Smooth muscle cell (in vitro differentiated cells): ENCODE results near the gene KCTD1. TPM values are rescaled to one million over a fixed set of nuclear protein-coding genes. Genes with fewer than 3 reads are reported as not detected.
A peak's percentile ranks its signal among the peaks of the same experiment; 100 is the strongest.

Experiments
- DNase-seq: peaks from one replicate; lab custom pipeline; 2025; ENCODE audit not compliant: unreplicated experiment; lab: John Stamatoyannopoulos, UW
- H2AFZ ChIP-seq: fragments of 200-600 bp; sonication (generic); 2 replicates; pipeline ENCODE4 v1.6.0; 2016; ENCODE audit warnings: antibody characterized with exemption, low read depth, mild to moderate bottlenecking
- H3F3A ChIP-seq: fragments of 200-600 bp; sonication (generic); 2 replicates; pipeline ENCODE4 v1.6.0; 2017; ENCODE audit warnings: antibody characterized with exemption, low read depth
- H3K27ac ChIP-seq: fragments of 200-600 bp; sonication (generic); 2 replicates; pipeline ENCODE4 v1.5.1; 2016; ENCODE audit warnings: low read depth, mild to moderate bottlenecking
- H3K27me3 ChIP-seq: fragments of 200-600 bp; sonication (generic); 2 replicates; pipeline ENCODE4 v1.6.1; 2016; ENCODE audit warnings: low read depth, mild to moderate bottlenecking
- H3K36me3 ChIP-seq: fragments of 200-600 bp; sonication (generic); 2 replicates; pipeline ENCODE4 v1.5.1; 2016; ENCODE audit warnings: low read depth
- H3K4me1 ChIP-seq: fragments of 200-600 bp; sonication (generic); 2 replicates; pipeline ENCODE4 v1.5.1; 2016; ENCODE audit warnings: low read depth
- H3K4me2 ChIP-seq: fragments of 200-600 bp; sonication (generic); 2 replicates; pipeline ENCODE4 v1.6.0; 2016; ENCODE audit warnings: mild to moderate bottlenecking
- H3K4me3 ChIP-seq: fragments of 200-600 bp; sonication (generic); 2 replicates; pipeline ENCODE4 v1.5.1; 2016; ENCODE audit warnings: mild to moderate bottlenecking
- H3K79me2 ChIP-seq: fragments of 200-600 bp; sonication (generic); 2 replicates; pipeline ENCODE4 v1.6.0; 2016; ENCODE audit warnings: low read depth, mild to moderate bottlenecking
- H3K9ac ChIP-seq: fragments of 200-600 bp; sonication (generic); 2 replicates; pipeline ENCODE4 v1.6.0; 2016; ENCODE audit warnings: low read depth
- H3K9me3 ChIP-seq: fragments of 200-600 bp; sonication (generic); replicated peaks from 2 replicates; pipeline ENCODE4 v1.5.1; 2016; ENCODE audit warnings: low read depth
- H4K20me1 ChIP-seq: fragments of 200-600 bp; sonication (generic); 2 replicates; pipeline ENCODE4 v1.6.0; 2016; ENCODE audit warnings: low read depth
- WGBS: methylation state at CpG from one replicate; pipeline ENCODE4 v1.1.7; 2016; ENCODE audit warnings: low lambda C conversion rate; 5-methylcytosine and 5-hydroxymethylcytosine counted together
- polyA plus RNA-seq: library from polyadenylated mRNA; unstranded; fragments of >200 nt; fragmentation: Nextera tagmentation; extraction: Ambion mirVana; gene quantifications from 2 replicates; pipeline ENCODE4 v1.2.1, GENCODE V29; 2016
- total RNA-seq: library from RNA; depleted of rRNA; stranded (reverse); fragments of >200 nt; gene quantifications from 2 replicates; pipeline ENCODE4 v1.2.3, GENCODE V29; 2014
- TF ChIP-seq, protein P1 (sequence below): fragments of 200-600 bp; sonication (generic); IDR thresholded peaks from 2 replicates; pipeline ENCODE4 v1.5.1; 2017; ENCODE audit warnings: borderline replicate concordance, mild to moderate bottlenecking, antibody characterized with exemption; ENCODE audit not compliant: insufficient read depth, poor library complexity, severe bottlenecking

Gene KCTD1
- total and polyA plus RNA-seq, 2 experiments from 2014 or later = 2.3 to 11.4 TPM

DNA sequence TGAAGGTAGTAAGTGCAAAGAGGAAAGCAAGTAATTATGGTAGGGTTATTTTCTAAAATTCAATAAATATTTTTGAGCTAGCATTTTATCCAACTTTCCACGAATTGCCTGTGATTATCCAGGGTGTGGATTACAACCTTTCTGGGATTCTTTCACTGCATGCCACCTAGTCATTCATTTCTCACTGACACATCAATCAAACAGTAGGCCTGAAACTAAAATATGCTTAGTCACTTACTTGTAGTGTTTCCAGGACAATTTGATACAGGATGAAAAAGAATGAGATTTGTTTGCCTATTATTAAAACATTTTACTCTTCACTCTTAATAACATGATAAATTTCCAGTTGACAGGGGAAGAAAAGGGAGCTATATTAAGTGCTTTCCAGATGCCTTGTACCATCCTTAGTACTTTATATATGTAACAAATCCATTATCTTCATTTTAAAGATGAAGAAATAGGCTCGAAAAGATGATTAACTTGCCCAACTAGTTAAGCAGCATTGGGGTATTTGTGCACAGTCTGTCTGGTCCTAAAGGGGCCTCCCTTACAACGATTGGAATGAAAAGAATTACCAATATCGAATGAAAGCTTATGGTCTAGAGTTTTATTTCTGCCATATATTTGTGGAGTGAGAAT lies 70.4 kb downstream of the KCTD1 start:
- Histone ChIP-seq H3K9ac (peak overlapping the region; percentile 15), H2AFZ (no peak overlapping the region), H4K20me1 (no peaks in the 10 kb centered on the region), H3K9me3 (no peaks in the 10 kb centered on the region), H3K27ac (peak overlapping the region; percentile 45), H3K79me2 (no peaks in the 10 kb centered on the region), H3F3A (peaks cover 5% of the 10 kb centered on the region), H3K4me3 (no peak overlapping the region), H3K36me3 (no peaks in the 10 kb centered on the region), H3K4me2 (peak overlapping the region; percentile 18), H3K4me1 (peaks cover 19% of the 10 kb centered on the region), H3K27me3 (no peaks in the 10 kb centered on the region)
- TF ChIP-seq, protein P1, sequence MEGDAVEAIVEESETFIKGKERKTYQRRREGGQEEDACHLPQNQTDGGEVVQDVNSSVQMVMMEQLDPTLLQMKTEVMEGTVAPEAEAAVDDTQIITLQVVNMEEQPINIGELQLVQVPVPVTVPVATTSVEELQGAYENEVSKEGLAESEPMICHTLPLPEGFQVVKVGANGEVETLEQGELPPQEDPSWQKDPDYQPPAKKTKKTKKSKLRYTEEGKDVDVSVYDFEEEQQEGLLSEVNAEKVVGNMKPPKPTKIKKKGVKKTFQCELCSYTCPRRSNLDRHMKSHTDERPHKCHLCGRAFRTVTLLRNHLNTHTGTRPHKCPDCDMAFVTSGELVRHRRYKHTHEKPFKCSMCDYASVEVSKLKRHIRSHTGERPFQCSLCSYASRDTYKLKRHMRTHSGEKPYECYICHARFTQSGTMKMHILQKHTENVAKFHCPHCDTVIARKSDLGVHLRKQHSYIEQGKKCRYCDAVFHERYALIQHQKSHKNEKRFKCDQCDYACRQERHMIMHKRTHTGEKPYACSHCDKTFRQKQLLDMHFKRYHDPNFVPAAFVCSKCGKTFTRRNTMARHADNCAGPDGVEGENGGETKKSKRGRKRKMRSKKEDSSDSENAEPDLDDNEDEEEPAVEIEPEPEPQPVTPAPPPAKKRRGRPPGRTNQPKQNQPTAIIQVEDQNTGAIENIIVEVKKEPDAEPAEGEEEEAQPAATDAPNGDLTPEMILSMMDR = no peak
- WGBS = 74% methylated on average over 4 of the region's 4 CpGs
- DNase-seq = no peak

DNA sequence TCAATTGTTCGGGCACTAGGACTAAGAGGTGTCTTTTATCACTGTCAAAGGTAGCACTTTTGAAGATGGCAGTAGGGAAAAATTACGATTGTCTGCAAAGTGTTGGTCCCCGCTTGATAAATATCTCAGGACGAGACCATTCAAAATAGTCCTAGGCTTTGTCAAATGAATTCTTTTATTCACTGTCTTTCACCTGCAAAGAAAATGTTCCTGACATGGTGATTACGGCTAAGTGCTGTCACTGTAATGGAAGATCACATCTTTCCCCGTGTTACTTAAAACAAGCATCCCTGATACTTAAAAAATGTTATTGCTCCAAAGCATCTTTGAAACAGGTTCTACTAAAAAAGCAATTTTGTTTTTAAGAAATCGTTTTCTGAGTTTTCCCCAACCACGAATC lies 71.7 kb downstream of the KCTD1 start:
- Histone ChIP-seq H3K4me3 (no peak overlapping the region), H3F3A (peaks cover 1% of the 10 kb centered on the region), H3K4me2 (no peak overlapping the region), H4K20me1 (no peaks in the 10 kb centered on the region), H3K36me3 (no peaks in the 10 kb centered on the region), H3K9ac (no peak overlapping the region), H3K9me3 (no peaks in the 10 kb centered on the region), H3K27me3 (no peaks in the 10 kb centered on the region), H3K4me1 (peaks cover 14% of the 10 kb centered on the region), H3K79me2 (no peaks in the 10 kb centered on the region), H3K27ac (no peak overlapping the region), H2AFZ (no peak overlapping the region)
- DNase-seq = no peak
- 93% methylated on average over 8 of the region's 8 CpGs for WGBS
- TF ChIP-seq, protein P1 = no peak

DNA sequence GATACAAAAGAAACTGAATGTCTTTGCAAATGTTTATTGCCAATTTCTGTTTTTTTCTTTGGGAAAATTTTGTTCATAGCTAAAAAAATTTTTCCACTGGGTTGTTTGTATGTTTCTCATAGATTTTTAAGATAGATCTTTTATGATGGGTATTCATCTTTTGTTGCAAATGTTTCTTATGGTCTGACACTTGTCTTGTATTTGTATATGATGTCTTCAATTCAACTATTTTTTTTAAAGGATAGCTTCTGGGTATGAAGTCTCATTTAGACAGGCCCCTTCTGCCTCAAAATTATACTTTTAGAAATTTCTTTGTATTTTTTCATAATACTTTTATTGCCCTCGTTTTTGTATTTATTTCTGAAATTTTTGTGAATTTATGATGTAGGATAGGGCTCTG lies 73.8 kb downstream of the KCTD1 start:
- Histone ChIP-seq H3K27ac (no peak overlapping the region), H3K4me2 (no peak overlapping the region), H3K4me3 (no peak overlapping the region), H3K79me2 (no peaks in the 10 kb centered on the region), H3K9me3 (no peaks in the 10 kb centered on the region), H3K27me3 (no peaks in the 10 kb centered on the region), H3K4me1 (peaks cover 14% of the 10 kb centered on the region), H3K36me3 (no peaks in the 10 kb centered on the region), H3F3A (no peaks in the 10 kb centered on the region), H3K9ac (no peak overlapping the region), H2AFZ (no peak overlapping the region), H4K20me1 (no peaks in the 10 kb centered on the region)
- 89% methylated on average over 1 of the region's 1 CpG for WGBS
- no peak for DNase-seq
- TF ChIP-seq, protein P1 = no peak

DNA sequence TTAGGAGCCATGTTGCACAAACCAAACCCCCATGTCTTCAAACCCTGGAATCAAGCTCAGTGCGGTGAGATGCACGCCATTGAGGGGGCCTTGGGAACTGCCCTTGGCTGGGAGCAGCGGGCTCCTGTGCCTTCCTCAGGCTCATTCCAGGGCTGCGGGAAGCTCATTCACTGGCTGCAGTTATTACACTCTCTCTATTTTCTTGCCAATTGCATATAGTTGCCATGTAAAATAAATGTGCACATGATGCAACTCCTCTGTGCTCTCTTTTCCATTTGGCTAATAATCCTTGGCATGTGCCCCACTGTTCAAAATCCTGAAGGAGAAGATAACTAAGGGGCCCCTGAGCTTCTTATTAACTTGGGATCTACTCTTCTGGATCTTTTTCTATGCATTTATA lies 74.7 kb downstream of the KCTD1 start:
- Histone ChIP-seq H3K4me3 (no peak overlapping the region), H3K9ac (no peak overlapping the region), H3K27me3 (no peaks in the 10 kb centered on the region), H3K79me2 (no peaks in the 10 kb centered on the region), H3K4me1 (peaks cover 7% of the 10 kb centered on the region), H3F3A (no peaks in the 10 kb centered on the region), H3K36me3 (no peaks in the 10 kb centered on the region), H3K9me3 (no peaks in the 10 kb centered on the region), H3K4me2 (no peak overlapping the region), H3K27ac (no peak overlapping the region), H2AFZ (no peak overlapping the region), H4K20me1 (no peaks in the 10 kb centered on the region)
- WGBS = 97% methylated on average over 4 of the region's 4 CpGs
- DNase-seq = no peak
- TF ChIP-seq, protein P1 = no peak
